Neuron (in vitro differentiated cells): ENCODE data around the gene DOK7.

ENCODE experiments used
- H2AFZ ChIP-seq: one replicate; pipeline ENCODE4 v1.6.1; 2013; ENCODE audit warnings: low read depth, mild to moderate bottlenecking, inconsistent platforms, low read length, moderate library complexity
- H3K27me3 ChIP-seq: one replicate; pipeline ENCODE4 v1.6.1; 2013; ENCODE audit warnings: low read length; ENCODE audit not compliant: insufficient read depth
- H3K36me3 ChIP-seq: one replicate; pipeline ENCODE4 v1.6.1; 2013; ENCODE audit warnings: low read length; ENCODE audit not compliant: insufficient read depth
- H3K4me1 ChIP-seq: one replicate; pipeline ENCODE4 v1.6.1; 2013; ENCODE audit warnings: low read length; ENCODE audit not compliant: insufficient read depth
- H3K4me3 ChIP-seq: 2 replicates; pipeline ENCODE4 v1.5.1; 2013; ENCODE audit warnings: mild to moderate bottlenecking, low read length, moderate library complexity
- H3K9me3 ChIP-seq: one replicate; pipeline ENCODE4 v1.6.1; 2013; ENCODE audit warnings: low read length

Gene DOK7

DNA sequence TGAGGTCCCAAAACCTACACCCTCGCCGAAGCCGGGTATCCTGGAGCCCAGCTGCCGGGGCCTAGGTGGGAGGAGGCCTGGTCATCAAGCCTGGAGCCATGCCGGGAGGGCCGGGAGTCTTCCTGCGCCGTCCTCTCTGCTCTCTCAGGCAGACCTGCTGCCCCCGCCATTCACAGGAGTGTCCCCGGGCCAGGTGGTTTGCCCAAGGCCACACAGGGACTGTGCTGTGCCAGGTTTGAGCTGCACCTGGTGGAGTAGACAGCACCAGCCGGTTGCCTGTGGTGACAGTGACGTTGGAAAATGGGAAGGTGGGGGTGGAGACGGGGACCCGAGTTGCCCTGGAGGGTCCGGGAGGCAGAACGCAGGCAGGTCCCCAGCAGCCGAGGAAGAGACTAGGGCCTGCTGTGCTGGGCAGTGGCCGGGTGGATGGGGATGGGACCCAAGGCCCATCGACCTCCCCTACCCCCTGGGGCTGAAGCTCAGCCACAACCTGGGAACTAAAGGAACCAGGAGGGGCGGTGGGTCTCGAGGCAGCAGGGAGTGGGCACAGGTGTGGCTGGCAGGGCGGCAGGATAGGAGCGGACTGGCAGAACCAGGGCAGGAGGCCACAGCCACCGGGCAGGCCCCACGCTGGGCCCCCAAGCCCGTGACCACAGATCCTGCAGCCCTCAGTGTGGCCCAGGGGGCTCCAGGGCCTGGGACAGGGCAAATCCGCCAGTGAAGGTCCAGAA, 9.5 kb downstream of the DOK7 start:
- Histone ChIP-seq H3K4me1 (peaks cover 14% of the 10 kb centered on the region), H3K9me3 (peaks cover 2% of the 10 kb centered on the region), H3K36me3 (no peaks in the 10 kb centered on the region), H2AFZ (no peak overlapping the region), H3K27me3 (peaks cover 4% of the 10 kb centered on the region), H3K4me3 (no peak overlapping the region)

GRCh38 chr4:3473181-3473950, 10.3 kb downstream of the DOK7 start:
- Histone ChIP-seq H2AFZ (no peak overlapping the region), H3K27me3 (peaks cover 4% of the 10 kb centered on the region), H3K36me3 (no peaks in the 10 kb centered on the region), H3K9me3 (peaks cover 2% of the 10 kb centered on the region), H3K4me1 (peaks cover 21% of the 10 kb centered on the region), H3K4me3 (no peak overlapping the region)

- Histone ChIP-seq H3K9me3 (peaks cover 2% of the 10 kb centered on the region), H3K27me3 (peaks cover 4% of the 10 kb centered on the region), H3K4me1 (peaks cover 25% of the 10 kb centered on the region), H3K36me3 (no peaks in the 10 kb centered on the region), H2AFZ (no peak overlapping the region), H3K4me3 (no peak overlapping the region)
Measured at GRCh38 chr4:3473996-3474765, 11.1 kb downstream of the DOK7 start.

DNA sequence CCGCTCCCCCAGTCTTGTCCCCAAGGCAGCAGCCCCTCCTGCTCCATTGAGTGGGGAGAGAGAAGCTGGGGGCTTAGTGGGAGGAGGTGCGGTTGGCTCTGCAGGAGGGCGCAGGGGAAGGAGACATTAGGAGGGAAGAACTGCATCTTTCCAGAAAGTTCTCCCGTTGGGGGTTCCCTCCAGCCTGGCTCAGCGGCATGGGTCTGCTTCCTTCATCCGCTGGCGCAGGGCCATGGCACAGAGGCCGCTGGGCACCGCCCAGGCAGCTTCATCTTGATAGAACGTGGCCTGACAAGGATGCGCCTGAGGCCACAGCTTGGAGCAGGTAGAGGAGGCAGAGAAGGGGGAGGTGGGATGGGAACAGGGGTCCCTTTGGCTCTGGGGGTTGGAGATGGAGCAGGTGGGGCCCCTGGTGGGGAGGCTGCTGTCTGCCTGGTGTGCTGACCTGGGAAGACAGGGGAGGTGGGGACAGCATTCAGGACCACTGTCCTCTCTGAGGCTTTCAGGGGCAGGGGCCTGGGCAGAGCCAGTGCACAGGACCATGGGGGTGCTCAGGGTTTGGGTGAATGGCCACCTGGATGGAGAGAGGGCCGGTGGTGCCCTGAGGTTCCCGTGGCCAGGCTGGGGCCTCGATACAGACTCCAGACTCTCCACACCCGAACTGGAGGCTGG, 12.1 kb downstream of the DOK7 start:
- H3K27me3 ChIP-seq, result peaks cover 4% of the 10 kb centered on the region

DNA sequence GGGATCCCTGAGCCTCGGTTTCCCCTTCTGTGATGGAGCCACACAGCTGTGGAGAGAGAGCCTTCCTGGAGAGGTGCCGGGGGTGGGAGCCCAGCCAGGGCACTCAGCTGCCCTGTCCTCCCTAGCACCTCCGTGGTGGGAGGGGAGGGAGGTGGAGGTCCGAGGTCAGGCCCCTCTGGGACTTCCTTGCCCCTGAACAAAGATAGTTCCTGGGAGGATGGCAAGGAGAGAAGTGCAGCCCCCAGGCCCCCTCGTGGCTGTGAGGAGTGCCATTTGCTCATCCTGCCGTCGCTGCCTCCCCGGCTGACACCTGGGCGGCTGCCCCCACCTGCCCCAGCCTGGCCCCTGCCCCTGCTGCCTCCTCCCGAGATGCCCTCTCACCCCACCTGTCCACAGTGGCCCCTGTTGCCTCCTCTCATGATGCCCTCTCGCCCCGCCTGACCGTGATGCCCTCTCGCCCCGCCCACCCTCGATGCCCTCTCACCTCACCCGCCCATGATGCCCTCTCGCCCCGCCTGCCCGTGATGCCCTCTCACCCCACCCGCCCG, 12.7 kb downstream of the DOK7 start:
- no peak overlapping the region for H2AFZ ChIP-seq
- H3K36me3 ChIP-seq, result no peaks in the 10 kb centered on the region
- peaks cover 2% of the 10 kb centered on the region for H3K9me3 ChIP-seq
- peaks cover 17% of the 10 kb centered on the region for H3K4me1 ChIP-seq
- peaks cover 2% of the 10 kb centered on the region for H3K27me3 ChIP-seq
- H3K4me3 ChIP-seq, result no peak overlapping the region

More for the DNA sequence above, 12.1 kb downstream of the DOK7 start:
- H3K4me1 ChIP-seq, result peaks cover 18% of the 10 kb centered on the region
- peaks cover 2% of the 10 kb centered on the region for H3K9me3 ChIP-seq
- no peaks in the 10 kb centered on the region for H3K36me3 ChIP-seq
- no peak overlapping the region for H2AFZ ChIP-seq
- H3K4me3 ChIP-seq, result no peak overlapping the region

GRCh38 chr4:3476341-3476747, 13.2 kb downstream of the DOK7 start:
- no peaks in the 10 kb centered on the region for H3K36me3 ChIP-seq
- H2AFZ ChIP-seq, result no peak overlapping the region
- no peaks in the 10 kb centered on the region for H3K9me3 ChIP-seq
- H3K4me3 ChIP-seq, result no peak overlapping the region
- no peaks in the 10 kb centered on the region for H3K27me3 ChIP-seq
- peaks cover 23% of the 10 kb centered on the region for H3K4me1 ChIP-seq

GRCh38 chr4:3476936-3477749, 14.0 kb downstream of the DOK7 start:
- Histone ChIP-seq H3K4me3 (no peak overlapping the region), H3K9me3 (no peaks in the 10 kb centered on the region), H3K4me1 (peaks cover 29% of the 10 kb centered on the region), H3K27me3 (no peaks in the 10 kb centered on the region), H2AFZ (no peak overlapping the region), H3K36me3 (no peaks in the 10 kb centered on the region)

GRCh38 chr4:3477750-3478430, 14.8 kb downstream of the DOK7 start:
- no peak overlapping the region for H3K4me3 ChIP-seq
- H2AFZ ChIP-seq, result no peak overlapping the region
- H3K36me3 ChIP-seq, result no peaks in the 10 kb centered on the region
- H3K27me3 ChIP-seq, result no peaks in the 10 kb centered on the region
- no peaks in the 10 kb centered on the region for H3K9me3 ChIP-seq
- H3K4me1 ChIP-seq, result peaks cover 29% of the 10 kb centered on the region

- H3K27me3 ChIP-seq, result no peaks in the 10 kb centered on the region
- H3K9me3 ChIP-seq, result no peaks in the 10 kb centered on the region
- no peaks in the 10 kb centered on the region for H3K36me3 ChIP-seq
- H3K4me3 ChIP-seq, result no peak overlapping the region
- no peak overlapping the region for H2AFZ ChIP-seq
- H3K4me1 ChIP-seq, result peaks cover 29% of the 10 kb centered on the region
Measured at GRCh38 chr4:3478446-3479357, 15.6 kb downstream of the DOK7 start.

- H3K4me3 ChIP-seq, result no peak overlapping the region
- no peaks in the 10 kb centered on the region for H3K9me3 ChIP-seq
- H3K4me1 ChIP-seq, result peaks cover 34% of the 10 kb centered on the region
- H3K36me3 ChIP-seq, result no peaks in the 10 kb centered on the region
- no peak overlapping the region for H2AFZ ChIP-seq
- peaks cover under 1% of the 10 kb centered on the region for H3K27me3 ChIP-seq
Measured at GRCh38 chr4:3479358-3480101, 16.4 kb downstream of the DOK7 start.
